GM21619 (cell line): Measurements from ENCODE around the gene GAS2L1.

ENCODE experiments used
- ATAC-seq: cut with Tn5 transposase; IDR thresholded peaks from one replicate; pipeline ENCODE4 v1.9.1; 2021; ENCODE audit not compliant: unreplicated experiment

GAS2L1 gene

GRCh38 chr22:29325785-29326315 lies 19.4 kb downstream of the GAS2L1 start:
- ATAC-seq, result no peak

GRCh38 chr22:29326481-29326880 lies 20.0 kb downstream of the GAS2L1 start:
- no peak for ATAC-seq

- ATAC-seq, result no peak
These were observed 20.8 kb downstream of the GAS2L1 start for GRCh38 chr22:29327089-29327764.

GRCh38 chr22:29328055-29328454 lies 21.6 kb downstream of the GAS2L1 start:
- no peak for ATAC-seq

- ATAC-seq, result no peak
These were observed 22.4 kb downstream of the GAS2L1 start for GRCh38 chr22:29328566-29329500.

GRCh38 chr22:29329581-29329980 lies 23.1 kb downstream of the GAS2L1 start:
- no peak for ATAC-seq

GRCh38 chr22:29330291-29330690 lies 23.8 kb downstream of the GAS2L1 start:
- ATAC-seq, result no peak

GRCh38 chr22:29330753-29331152 lies 24.3 kb downstream of the GAS2L1 start:
- no peak for ATAC-seq

- ATAC-seq, result no peak
These were observed 24.8 kb downstream of the GAS2L1 start for GRCh38 chr22:29331213-29331612.

GRCh38 chr22:29331658-29332300 lies 25.3 kb downstream of the GAS2L1 start:
- ATAC-seq, result no peak

- ATAC-seq, result no peak
These were observed 26.5 kb downstream of the GAS2L1 start for GRCh38 chr22:29332886-29333496.

GRCh38 chr22:29334148-29334547 lies 27.7 kb downstream of the GAS2L1 start:
- no peak for ATAC-seq

- ATAC-seq, result no peak
These were observed 28.4 kb downstream of the GAS2L1 start for GRCh38 chr22:29334696-29335344.

- ATAC-seq, result no peak
These were observed 29.2 kb downstream of the GAS2L1 start for GRCh38 chr22:29335656-29336055.

- no peak for ATAC-seq
These were observed 30.5 kb downstream of the GAS2L1 start for GRCh38 chr22:29336751-29337490.

- ATAC-seq, result no peak
These were observed 31.3 kb downstream of the GAS2L1 start for GRCh38 chr22:29337631-29338284.

- no peak for ATAC-seq
These were observed 31.9 kb downstream of the GAS2L1 start for GRCh38 chr22:29338398-29338797.

- no peak for ATAC-seq
These were observed 33.2 kb downstream of the GAS2L1 start for GRCh38 chr22:29339381-29340235.
